DND-41 (cell line): ENCODE results near the gene FAM181B.

Experiments
- EZH2 ChIP-seq: IDR thresholded peaks from 3 replicates; pipeline ENCODE4 v1.6.1; 2012; ENCODE audit warnings: borderline replicate concordance, low read depth, mild to moderate bottlenecking, moderate library complexity, low read length, inconsistent platforms; ENCODE audit not compliant: severe bottlenecking
- TF ChIP-seq, protein P1 (sequence below): IDR thresholded peaks from 2 replicates; pipeline ENCODE4 v1.5.1; 2012; ENCODE audit warnings: borderline replicate concordance, low read length, moderate library complexity, mild to moderate bottlenecking; ENCODE audit not compliant: poor library complexity, severe bottlenecking; ENCODE audit errors: extremely low read depth

DNA sequence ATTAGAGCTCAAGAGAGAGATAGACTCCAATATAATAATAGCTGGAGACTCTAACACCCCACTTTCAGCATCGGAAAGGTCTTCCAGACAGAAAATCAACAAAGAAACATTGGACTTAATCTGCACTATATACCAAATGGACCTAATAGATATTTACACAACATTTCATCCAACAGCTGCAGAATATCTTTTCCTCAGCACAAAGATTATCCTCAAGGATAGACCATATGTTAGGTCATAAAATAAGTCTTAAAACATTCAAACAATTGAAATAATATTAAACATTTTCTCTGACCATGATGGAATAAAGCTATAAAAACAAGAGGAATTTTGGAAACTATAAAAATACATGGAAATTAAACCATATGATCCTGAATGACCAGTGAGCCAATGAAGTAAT is 45.1 kb upstream of the FAM181B start:
- TF ChIP-seq EZH2 = no peak
- TF ChIP-seq, protein P1, sequence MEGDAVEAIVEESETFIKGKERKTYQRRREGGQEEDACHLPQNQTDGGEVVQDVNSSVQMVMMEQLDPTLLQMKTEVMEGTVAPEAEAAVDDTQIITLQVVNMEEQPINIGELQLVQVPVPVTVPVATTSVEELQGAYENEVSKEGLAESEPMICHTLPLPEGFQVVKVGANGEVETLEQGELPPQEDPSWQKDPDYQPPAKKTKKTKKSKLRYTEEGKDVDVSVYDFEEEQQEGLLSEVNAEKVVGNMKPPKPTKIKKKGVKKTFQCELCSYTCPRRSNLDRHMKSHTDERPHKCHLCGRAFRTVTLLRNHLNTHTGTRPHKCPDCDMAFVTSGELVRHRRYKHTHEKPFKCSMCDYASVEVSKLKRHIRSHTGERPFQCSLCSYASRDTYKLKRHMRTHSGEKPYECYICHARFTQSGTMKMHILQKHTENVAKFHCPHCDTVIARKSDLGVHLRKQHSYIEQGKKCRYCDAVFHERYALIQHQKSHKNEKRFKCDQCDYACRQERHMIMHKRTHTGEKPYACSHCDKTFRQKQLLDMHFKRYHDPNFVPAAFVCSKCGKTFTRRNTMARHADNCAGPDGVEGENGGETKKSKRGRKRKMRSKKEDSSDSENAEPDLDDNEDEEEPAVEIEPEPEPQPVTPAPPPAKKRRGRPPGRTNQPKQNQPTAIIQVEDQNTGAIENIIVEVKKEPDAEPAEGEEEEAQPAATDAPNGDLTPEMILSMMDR = no peak
